Measurements from ENCODE around the gene S100A5.

DNA sequence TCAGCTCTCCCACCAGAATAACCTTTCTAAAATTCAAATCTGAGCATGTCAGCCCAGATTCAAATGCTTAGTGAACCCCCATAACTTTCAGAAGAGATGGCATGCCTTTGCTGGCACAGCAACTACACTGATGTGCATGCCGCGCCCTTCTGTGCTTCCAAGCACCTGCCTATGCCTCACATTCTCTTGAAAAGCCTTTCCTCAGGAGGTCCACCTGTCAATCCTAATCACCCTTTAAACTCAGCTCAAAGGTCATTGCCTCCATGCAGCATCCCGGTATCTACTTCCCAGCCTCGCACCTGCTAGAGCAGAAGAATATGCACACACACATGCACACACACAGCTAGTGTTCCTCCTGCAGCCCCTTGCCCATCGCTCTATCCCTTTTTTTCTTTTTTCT lies 30.1 kb upstream of the S100A5 start:
- TF ChIP-seq CTCF (IDR thresholded peaks at IDR 0.05 in 4 of 5, conservative IDR thresholded peaks at IDR 0.05 in 1 of 5) (no peak), POLR2A (IDR thresholded peaks at IDR 0.05) (no peak)

All from gastrocnemius medialis (tissue), 4 donors.